Measurements from ENCODE around the gene ARNT2. TPM values are rescaled to one million over a fixed set of nuclear protein-coding genes. Genes with fewer than 3 reads are reported as not detected.
"Not testable (repeated sequence)": the region's sequence is repeated elsewhere in the genome, so short reads cannot be mapped to it uniquely, and the experiment has no call there.

Gene ARNT2
- total and polyA plus RNA-seq, 2 experiments from 2014 or later: 3.9 to 5.3 TPM

DNA sequence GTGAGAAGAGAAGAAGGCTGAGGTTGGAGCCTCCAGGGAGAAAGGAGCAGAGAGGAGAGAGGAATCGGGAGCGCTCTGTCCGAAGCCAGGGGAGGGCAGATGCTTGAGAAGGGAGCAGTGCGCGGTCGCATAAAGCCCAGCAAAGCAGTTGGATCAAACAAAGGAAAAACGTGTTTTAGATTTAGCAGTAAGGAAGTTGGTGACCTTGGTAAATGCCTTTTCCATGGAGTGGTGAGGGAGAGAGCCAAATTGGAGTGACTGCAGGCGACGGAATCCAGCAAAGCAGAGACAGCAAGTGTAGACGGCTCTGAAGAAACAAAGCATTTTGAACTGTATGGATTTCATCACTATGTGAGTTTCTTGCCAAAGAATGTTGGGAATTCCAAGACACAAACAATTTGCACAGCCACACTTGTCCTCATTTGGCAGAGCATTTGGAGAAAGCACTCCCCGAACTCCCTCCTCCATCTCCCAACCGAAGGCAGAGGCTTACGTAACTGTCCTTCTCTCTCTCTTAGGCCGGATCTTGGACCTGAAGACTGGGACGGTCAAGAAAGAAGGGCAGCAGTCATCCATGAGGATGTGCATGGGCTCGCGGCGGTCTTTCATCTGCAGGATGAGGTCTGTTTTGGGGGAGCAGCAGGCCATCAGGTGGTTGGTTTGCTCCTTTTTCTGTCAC is 103.6 kb downstream of the ARNT2 start:
- Histone ChIP-seq H3K36me3 (replicated peaks; ENCODE audit: insufficient read depth, low read depth) (no peaks in the 10 kb centered on the region), H3K4me3 (no peak overlapping the region), H3K9me3 (ENCODE audit: low read depth) (no peaks in the 10 kb centered on the region), H2AFZ (no peak overlapping the region), H3K9me2 (replicated peaks; ENCODE audit: insufficient read depth) (no peaks in the 10 kb centered on the region), H3K4me1 (ENCODE audit: insufficient read depth) (no peaks in the 10 kb centered on the region), H4K20me1 (ENCODE audit: insufficient read depth, poor library complexity, severe bottlenecking) (no peaks in the 10 kb centered on the region), H3K4me2 (no peak overlapping the region), H3K27ac (no peak overlapping the region), H3K79me2 (no peaks in the 10 kb centered on the region), H3K27me3 (no peaks in the 10 kb centered on the region)
- TF ChIP-seq EZH2phosphoT487 (IDR thresholded peaks at IDR 0.05; ENCODE audit: low read depth, severe bottlenecking, unreplicated experiment): no peak
- no peak for TF ChIP-seq EZH2 (IDR thresholded peaks at IDR 0.05; ENCODE audit: borderline replicate concordance)
- TF ChIP-seq, protein P1, sequence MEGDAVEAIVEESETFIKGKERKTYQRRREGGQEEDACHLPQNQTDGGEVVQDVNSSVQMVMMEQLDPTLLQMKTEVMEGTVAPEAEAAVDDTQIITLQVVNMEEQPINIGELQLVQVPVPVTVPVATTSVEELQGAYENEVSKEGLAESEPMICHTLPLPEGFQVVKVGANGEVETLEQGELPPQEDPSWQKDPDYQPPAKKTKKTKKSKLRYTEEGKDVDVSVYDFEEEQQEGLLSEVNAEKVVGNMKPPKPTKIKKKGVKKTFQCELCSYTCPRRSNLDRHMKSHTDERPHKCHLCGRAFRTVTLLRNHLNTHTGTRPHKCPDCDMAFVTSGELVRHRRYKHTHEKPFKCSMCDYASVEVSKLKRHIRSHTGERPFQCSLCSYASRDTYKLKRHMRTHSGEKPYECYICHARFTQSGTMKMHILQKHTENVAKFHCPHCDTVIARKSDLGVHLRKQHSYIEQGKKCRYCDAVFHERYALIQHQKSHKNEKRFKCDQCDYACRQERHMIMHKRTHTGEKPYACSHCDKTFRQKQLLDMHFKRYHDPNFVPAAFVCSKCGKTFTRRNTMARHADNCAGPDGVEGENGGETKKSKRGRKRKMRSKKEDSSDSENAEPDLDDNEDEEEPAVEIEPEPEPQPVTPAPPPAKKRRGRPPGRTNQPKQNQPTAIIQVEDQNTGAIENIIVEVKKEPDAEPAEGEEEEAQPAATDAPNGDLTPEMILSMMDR (IDR thresholded peaks at IDR 0.05; ENCODE audit: poor library complexity): no peak
- no peak for DNase-seq (ENCODE audit: low spot score)
- 86% methylated on average over 18 of the region's 18 CpGs for WGBS (ENCODE audit: low lambda C conversion rate, missing lambda C conversion rate)

DNA sequence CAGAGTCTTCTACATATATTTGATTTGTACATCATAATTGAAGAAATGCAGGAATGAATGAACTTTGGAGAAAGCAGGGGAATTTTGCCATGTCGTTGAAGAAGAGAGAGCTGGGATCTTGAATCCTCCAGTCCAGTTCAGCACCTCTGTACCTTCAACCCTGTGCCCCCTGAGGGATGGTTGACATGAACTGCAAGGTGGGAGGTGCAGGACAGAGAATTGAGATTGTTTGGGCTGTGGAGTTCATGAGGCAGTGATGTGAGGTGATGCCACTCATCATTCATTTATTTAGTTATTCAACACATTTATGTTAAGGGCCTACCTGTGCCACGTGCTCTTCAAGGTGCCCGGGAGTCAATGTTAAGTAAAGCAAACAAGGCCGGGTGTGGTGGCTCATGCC is 104.6 kb downstream of the ARNT2 start:
- H3K4me2 ChIP-seq: no peak overlapping the region
- no peaks in the 10 kb centered on the region for H3K4me1 ChIP-seq (ENCODE audit: insufficient read depth)
- no peaks in the 10 kb centered on the region for H3K9me2 ChIP-seq (replicated peaks; ENCODE audit: insufficient read depth)
- no peak overlapping the region for H3K27ac ChIP-seq
- no peaks in the 10 kb centered on the region for H3K9me3 ChIP-seq (ENCODE audit: low read depth)
- no peak overlapping the region for H3K4me3 ChIP-seq
- no peaks in the 10 kb centered on the region for H4K20me1 ChIP-seq (ENCODE audit: insufficient read depth, poor library complexity, severe bottlenecking)
- WGBS (ENCODE audit: low lambda C conversion rate, missing lambda C conversion rate): 84% methylated on average over 4 of the region's 4 CpGs
- H3K36me3 ChIP-seq (replicated peaks; ENCODE audit: insufficient read depth, low read depth): no peaks in the 10 kb centered on the region
- no peaks in the 10 kb centered on the region for H3K79me2 ChIP-seq
- H3K27me3 ChIP-seq: no peaks in the 10 kb centered on the region
- TF ChIP-seq, protein P1 (IDR thresholded peaks at IDR 0.05; ENCODE audit: poor library complexity): no peak
- TF ChIP-seq EZH2 (IDR thresholded peaks at IDR 0.05; ENCODE audit: borderline replicate concordance) (no peak), EZH2phosphoT487 (IDR thresholded peaks at IDR 0.05; ENCODE audit: low read depth, severe bottlenecking, unreplicated experiment) (no peak)
- no peak overlapping the region for H2AFZ ChIP-seq
- DNase-seq (ENCODE audit: low spot score): no peak

DNA sequence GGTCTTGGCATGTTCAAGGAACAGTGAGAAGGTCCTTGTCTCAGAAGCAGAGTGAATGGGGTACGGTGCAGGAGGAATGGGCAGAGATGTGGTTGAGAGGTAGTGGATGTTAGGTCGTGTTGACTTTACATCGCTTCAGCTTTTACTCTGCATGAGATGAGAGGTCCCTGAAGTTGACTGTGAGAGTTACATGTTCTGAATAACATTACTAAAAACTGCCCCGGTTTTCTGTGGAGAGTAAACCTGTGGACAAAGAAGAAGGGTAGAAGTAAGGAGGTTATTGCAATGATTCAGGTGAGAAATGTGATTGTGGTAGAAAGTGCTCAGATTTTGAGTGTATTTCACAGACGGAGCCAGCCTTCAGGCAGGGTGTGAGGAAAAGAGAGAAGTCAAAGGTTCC is 105.6 kb downstream of the ARNT2 start:
- Histone ChIP-seq H3K36me3 (replicated peaks; ENCODE audit: insufficient read depth, low read depth) (no peaks in the 10 kb centered on the region), H2AFZ (no peak overlapping the region), H3K79me2 (no peaks in the 10 kb centered on the region), H3K9me2 (replicated peaks; ENCODE audit: insufficient read depth) (no peaks in the 10 kb centered on the region), H3K9me3 (ENCODE audit: low read depth) (no peaks in the 10 kb centered on the region), H3K27ac (no peak overlapping the region), H3K4me2 (no peak overlapping the region), H3K27me3 (no peaks in the 10 kb centered on the region), H3K4me3 (no peak overlapping the region), H3K4me1 (ENCODE audit: insufficient read depth) (no peaks in the 10 kb centered on the region), H4K20me1 (ENCODE audit: insufficient read depth, poor library complexity, severe bottlenecking) (no peaks in the 10 kb centered on the region)
- WGBS (ENCODE audit: low lambda C conversion rate, missing lambda C conversion rate): 95% methylated on average over 5 of the region's 5 CpGs
- no peak for DNase-seq (ENCODE audit: low spot score)
- TF ChIP-seq, protein P1 (IDR thresholded peaks at IDR 0.05; ENCODE audit: poor library complexity): no peak
- TF ChIP-seq EZH2phosphoT487 (IDR thresholded peaks at IDR 0.05; ENCODE audit: low read depth, severe bottlenecking, unreplicated experiment) (no peak), EZH2 (IDR thresholded peaks at IDR 0.05; ENCODE audit: borderline replicate concordance) (no peak)

DNA sequence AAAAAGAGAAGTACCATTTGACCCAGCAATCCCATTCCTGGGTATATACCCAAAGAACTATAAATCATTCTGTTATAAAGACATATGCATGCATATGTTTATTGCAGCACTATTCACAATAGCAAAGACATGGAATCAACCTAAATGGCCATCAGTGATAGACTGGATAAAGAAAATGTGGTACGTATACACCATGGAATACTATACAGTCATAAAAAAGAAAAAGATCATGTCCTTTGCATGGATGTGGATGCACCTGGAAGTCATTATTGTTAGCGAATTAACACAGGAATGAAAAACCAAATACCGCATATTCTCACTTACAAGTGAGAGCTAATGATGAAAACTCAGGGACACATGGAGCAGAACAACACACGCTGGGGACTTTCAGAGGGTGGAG is 106.8 kb downstream of the ARNT2 start:
- H3K4me3 ChIP-seq, H3K4me2 ChIP-seq: not testable (repeated sequence)

More for the DNA sequence above, 106.8 kb downstream of the ARNT2 start:
- H3K27me3 ChIP-seq; H2AFZ ChIP-seq; H3K4me1 ChIP-seq (ENCODE audit: insufficient read depth); H4K20me1 ChIP-seq (ENCODE audit: insufficient read depth, poor library complexity, severe bottlenecking); H3K27ac ChIP-seq; H3K79me2 ChIP-seq; H3K9me2 ChIP-seq (replicated peaks; ENCODE audit: insufficient read depth); H3K36me3 ChIP-seq (replicated peaks; ENCODE audit: insufficient read depth, low read depth); H3K9me3 ChIP-seq (ENCODE audit: low read depth); DNase-seq (ENCODE audit: low spot score): not testable (repeated sequence)
- WGBS (ENCODE audit: low lambda C conversion rate, missing lambda C conversion rate): over 99% methylated on average over 4 of the region's 4 CpGs

All from hepatocyte (in vitro differentiated cells).